GM18868 (cell line): Measurements from ENCODE around the gene ASTN2.

Experiments
- ATAC-seq: cut with Tn5 transposase; IDR thresholded peaks from one replicate; pipeline ENCODE4 v1.9.1; 2021; ENCODE audit warnings: mild to moderate bottlenecking, moderate library complexity; ENCODE audit not compliant: unreplicated experiment

The ASTN2 gene

GRCh38 chr9:117365438-117365837 is 49.4 kb downstream of the ASTN2 start:
- ATAC-seq, result no peak

- ATAC-seq, result no peak
These were observed 51.9 kb downstream of the ASTN2 start for GRCh38 chr9:117363006-117363405.

- no peak for ATAC-seq
These were observed 54.9 kb downstream of the ASTN2 start for GRCh38 chr9:117359910-117360309.

DNA sequence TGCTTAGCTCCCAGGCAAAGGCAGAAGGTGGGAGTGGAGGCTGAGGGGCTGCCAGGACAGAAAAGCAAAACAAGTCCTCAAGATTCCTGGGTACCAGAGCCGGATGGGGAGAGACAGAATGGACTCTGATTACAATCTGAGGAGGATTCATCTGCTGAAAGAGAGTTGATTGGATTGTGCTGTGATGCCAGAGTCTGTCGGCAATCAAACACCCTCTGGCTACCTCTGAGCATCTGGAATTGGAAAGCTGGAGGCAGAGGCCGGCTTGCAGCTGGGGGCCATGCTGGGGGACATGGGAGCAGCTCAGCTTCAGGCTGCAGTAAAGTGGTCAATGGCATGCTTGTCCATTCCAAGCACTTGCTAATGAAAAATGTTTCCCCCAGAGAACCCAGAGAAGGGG is 59.3 kb downstream of the ASTN2 start:
- ATAC-seq, result no peak

GRCh38 chr9:117354997-117355396 is 59.9 kb downstream of the ASTN2 start:
- no peak for ATAC-seq

DNA sequence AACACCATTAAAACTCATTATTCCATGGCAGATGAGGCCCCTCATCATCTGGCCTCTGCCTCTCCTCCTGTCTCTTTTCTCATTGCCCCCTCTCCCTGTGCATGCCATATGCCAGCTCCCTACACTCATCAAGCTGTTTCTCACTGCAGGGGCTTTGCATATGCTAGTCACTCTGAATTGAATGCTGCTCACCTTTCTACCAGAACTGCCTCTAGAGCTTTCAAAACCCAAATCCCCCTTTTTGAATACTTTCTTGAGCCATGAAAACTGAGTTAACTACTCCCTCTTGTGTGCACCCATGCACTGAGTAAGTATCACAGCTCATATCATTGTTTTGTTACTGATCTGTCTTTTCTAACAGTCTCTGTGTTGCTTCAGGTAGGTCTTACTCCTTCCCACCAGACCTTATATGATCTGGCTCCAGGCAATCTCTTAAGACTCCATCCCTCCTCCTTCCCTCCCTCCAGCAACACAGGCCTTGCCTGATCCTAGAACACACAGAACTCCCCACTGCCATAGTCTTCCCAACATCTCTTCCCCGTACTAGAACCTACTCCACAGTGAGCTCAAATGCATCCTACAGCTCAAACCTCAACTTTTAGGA is 60.5 kb downstream of the ASTN2 start:
- ATAC-seq, result no peak

- ATAC-seq, result no peak
These were observed 69.8 kb downstream of the ASTN2 start for GRCh38 chr9:117344892-117345660.

DNA sequence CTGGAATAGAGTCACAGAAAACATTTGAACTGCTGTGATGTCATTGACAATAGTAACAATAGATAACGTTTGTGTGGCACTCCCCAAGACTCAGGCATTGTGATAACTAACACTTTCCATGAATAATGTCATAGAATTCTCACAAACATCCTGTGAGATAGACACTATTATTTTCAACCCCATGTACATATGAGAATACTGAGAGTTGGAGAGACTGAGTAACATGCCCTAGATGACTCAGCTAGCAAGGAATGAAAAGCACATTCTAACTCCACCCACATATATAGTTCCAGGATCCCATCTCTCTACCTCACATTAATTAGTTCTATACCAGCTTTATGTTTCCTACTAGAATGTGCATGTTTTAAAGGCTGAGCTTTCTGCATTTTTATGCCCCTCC is 71.4 kb downstream of the ASTN2 start:
- no peak for ATAC-seq

DNA sequence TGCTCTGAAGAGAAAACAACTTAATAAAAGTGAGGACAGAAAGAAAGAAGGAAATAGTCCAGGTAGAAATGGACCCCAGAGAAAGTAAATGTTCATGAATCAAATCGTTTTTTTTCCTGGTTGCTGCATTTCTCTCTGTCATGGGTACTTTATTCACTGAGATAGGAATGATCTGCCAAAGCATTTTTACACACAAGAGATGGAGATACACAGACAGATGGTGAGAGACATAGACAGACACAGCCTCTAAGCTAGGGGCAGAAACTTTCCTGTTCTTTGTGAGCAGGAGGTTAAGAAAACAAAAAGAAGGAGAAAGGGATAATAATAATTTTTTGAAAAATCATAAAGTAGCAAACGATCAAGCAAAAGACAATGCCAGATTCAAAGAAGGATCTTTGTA is 73.7 kb downstream of the ASTN2 start:
- ATAC-seq, result no peak

- ATAC-seq, result no peak
These were observed 74.4 kb downstream of the ASTN2 start for GRCh38 chr9:117340422-117340821.

DNA sequence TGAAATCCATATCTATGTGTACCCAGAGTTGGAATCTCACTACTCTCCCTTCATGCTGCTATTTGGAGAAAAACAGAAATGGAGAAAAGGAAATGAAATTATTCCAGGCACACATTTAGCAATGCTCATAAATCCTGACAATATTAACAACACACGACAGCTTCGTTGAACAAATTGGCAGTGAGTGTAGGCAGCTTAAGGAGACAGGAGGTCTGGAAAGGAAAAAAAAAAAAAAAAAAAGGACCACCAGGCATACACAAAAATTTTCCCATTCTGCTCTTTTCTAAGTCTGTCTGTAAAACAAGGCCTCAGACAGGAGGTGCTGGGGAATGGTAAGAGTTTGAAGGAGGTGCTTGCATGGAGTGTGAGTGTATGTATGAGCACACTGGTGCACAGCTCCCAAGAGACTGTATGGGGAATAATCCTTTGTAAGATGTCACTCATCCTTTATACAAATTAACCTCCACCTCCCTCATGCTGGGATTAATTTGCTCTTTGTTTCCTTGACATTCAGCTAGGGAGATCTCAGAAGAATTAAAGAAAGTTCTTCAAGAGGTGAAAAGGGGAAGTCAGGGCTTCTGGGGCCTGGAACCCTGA is 78.9 kb downstream of the ASTN2 start:
- no peak for ATAC-seq

- no peak for ATAC-seq
These were observed 80.8 kb downstream of the ASTN2 start for GRCh38 chr9:117334101-117334500.

DNA sequence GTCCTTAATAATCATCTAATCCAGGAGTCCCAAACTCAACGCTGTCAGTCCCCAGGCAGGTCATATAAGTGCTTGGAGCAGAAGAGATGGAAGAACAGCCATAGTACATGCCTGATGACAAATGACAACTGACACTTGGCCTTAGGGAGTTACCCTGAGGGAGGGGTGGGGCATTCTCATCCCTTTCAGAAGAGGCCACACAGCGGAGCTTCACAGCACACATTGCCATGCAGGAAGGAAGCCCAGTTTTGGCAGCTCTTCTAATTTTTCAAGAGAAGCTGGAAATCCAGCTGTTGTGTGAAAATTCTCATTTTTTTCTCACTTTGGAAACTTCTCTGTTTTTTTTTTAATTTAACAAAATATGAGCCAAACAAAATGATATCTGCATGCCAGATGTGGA is 89.0 kb downstream of the ASTN2 start:
- ATAC-seq, result no peak

DNA sequence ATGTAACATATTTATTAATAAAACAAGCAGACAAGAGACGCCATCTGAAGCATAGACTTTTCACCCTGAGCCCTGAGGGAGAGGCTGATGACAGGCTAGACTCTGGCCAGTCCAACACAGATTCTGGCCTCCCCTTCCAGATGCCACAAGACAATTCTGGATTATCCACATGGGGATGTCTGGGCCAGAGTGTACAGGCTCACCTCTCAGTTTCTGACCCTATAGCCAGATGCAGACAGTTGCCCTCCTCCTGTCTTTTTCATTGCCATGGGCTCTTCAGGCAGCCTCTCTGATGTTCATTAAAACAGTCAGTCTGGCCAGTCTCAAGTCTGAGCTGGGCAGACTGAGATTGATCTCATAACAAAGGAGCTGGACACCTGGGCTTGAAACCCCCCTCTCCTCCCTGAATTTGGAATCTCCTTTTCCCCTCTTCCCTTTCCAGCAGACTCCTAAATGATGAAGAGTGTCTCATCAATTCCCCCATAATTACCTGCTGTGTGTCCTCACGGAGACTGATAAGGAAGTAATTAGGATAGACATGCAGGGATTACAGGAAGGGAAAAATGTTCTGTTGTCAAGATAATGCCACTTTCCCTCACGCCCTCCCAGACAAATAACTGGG is 89.6 kb downstream of the ASTN2 start:
- no peak for ATAC-seq

DNA sequence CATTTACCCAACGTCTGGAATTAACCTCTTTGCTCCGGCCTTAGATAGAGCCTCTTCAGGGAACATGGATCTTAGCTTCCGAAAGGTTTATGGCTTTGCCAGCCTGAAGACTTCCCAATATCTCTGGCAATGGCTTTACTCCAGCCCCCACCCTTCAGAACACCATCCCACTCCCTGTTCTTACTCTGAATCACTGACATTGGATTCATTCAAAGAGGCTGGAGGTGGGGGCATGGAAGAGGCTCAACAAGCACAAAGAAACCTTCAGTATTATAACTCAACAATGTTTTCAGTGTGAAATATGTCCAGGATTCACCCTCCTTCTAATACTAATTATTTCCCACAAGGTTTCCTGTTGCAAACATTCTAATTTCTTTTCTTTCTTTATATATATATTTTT is 91.5 kb downstream of the ASTN2 start:
- no peak for ATAC-seq

DNA sequence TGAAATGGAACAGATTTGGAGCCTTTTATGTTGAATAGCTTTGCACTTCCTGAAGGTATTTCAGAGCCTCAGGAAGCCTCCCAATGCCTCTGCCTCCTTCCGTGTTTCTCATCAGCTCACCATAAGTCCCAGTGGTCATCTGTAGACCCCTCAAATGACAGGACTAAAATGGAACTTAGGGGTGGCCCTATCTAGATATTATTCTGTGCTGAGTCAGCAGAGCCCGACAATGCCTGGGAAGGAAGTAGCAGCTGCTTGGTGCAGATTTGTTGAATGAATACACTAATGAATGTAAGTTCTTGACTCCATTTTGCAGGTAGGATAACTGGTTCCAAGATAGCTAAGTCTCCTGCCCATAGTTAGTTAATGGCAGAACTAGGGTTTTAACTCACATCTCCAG is 97.7 kb downstream of the ASTN2 start:
- ATAC-seq, result no peak

- no peak for ATAC-seq
These were observed 99.6 kb downstream of the ASTN2 start for GRCh38 chr9:117315236-117315635.

DNA sequence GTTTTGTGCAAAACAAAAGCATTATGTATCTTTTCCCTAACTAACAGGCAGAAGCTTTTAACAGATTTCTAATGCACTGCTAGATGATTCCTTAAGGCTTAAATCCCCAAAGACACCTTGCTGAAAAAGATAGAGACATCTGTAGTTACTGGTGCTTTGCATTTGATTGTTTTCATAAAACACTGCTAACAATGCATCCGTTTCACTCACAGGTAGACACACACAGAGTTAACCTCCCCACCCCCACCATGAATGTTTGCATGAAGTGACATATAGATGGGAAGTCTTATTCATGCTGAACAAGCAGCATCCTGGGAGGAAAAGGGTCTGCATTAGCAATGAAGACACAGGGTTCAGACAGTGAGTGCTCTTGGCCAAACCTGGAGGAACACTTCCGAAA is 100.9 kb downstream of the ASTN2 start:
- no peak for ATAC-seq

DNA sequence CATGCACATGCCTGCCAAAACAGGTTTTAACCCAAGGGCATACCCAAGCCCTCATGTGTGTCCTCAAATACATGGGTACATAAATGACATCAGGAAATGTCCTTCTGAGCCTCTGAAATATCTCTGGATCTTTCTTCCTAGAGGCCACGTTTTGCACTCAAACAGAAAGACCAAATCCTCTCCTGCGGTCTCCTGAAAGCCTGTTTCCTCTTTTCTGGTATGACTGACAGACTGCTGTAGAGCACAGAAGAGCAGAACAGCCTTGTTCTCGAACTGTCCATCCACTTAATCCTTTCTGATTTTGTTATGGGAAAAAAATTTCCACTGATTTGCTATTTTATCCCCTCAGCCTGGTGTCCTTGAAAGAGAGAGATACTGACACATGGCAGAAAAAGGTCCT is 107.2 kb downstream of the ASTN2 start:
- no peak for ATAC-seq

DNA sequence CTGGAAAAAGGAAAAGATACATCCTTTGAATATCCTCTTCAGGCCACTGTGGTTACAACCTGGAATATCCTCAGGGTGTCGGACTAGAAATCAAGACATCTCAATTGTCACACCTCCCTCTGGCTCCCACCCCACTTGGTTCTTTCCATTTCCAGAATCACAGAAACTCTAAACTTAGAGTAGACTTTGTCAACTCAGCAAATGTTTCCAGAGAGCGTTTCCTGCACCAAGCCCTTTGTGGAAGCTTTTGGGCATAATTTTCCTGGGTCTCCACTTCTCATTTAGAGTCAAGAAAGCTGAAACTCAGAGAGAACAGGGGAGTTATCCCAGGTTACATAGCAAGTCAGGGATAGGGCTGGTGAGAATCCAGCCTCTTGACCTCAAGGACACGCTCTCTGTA is 108.8 kb downstream of the ASTN2 start:
- ATAC-seq, result no peak

DNA sequence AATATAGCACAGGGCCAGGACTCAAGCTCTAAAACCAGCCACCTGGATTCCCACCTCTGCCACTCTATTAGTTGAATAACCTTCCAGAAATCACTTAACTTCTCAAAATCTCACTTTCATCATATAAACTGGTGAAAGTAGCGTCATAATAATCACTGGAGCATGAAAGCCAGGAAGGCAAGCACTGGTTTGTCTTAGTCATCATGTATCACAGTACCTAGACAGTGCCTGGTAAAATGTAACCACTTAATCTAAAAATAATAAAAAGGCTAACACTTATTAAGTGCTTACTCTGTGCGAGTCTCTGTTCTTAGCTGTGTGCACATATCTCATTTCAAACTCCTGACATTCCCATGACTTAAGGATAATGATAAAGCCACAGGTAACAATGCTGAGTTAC is 109.4 kb downstream of the ASTN2 start:
- ATAC-seq, result no peak

- ATAC-seq, result no peak
These were observed 110.3 kb downstream of the ASTN2 start for GRCh38 chr9:117304549-117304948.
